ENCODE measurements around the gene VIM. TPM values are rescaled to one million over a fixed set of nuclear protein-coding genes. Genes with fewer than 3 reads are reported as not detected.

Gene VIM
- total RNA-seq, 1 donor from 2014 or later = 342 TPM

DNA sequence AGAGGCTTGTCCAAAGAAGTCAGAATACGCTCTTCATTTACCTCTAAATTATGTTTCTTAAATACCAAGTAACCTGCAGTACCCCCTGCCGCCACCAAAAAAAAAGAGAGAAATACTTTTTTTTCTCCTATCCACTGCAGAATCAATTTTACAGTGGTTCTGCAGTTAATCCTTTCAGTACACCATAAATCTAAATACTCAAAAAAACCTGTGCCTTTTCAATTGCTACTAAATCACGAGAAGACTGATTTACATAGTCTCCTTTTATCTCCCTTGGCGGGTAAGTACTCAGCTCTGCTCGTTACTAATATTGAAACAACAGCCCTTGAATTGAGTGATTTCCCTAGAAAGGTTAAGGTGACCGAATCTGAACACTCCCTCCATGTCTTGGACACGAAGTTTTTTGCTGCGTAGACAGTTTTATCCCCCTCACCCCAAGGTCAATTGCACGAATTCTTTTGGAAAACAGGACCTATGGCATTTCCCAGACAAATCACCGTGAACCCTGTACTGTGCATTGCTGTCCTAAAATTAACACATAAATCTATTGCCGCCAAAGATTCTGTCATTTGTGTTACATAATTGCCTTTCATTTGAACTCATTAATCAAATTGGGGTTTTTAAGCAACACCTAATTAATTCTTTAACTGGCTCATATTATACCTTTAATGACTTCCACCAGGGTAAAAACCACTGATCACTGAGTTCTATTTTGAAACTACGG is 512 bp upstream of the VIM start:
- Mint-ChIP-seq H3K9me3 (no peaks in the 10 kb centered on the region), H3K27ac (peak overlapping the region; percentile 98), H3K27me3 (ENCODE audit: low read depth) (peaks cover 3% of the 10 kb centered on the region), H3K4me1 (ENCODE audit: low read depth) (peaks cover 51% of the 10 kb centered on the region), H3K4me3 (ENCODE audit: low read depth) (peak overlapping the region; percentile 89), H3K36me3 (ENCODE audit: low read depth) (peaks cover 42% of the 10 kb centered on the region)
- intact Hi-C loops (cut with micrococcal nuclease) = loop anchor here (1.0 to 5.0 kb wide), 7 partner anchors 11 to 1425 kb away; partner anchors contain the start of genes PTER and TRDMT1
- DNase-seq (ENCODE audit: low spot score) = peak; percentile 26

- peaks cover 52% of the 10 kb centered on the region for H3K36me3 Mint-ChIP-seq (ENCODE audit: low read depth)
- H3K4me1 Mint-ChIP-seq (ENCODE audit: low read depth) = peaks cover 53% of the 10 kb centered on the region
- H3K4me3 Mint-ChIP-seq (ENCODE audit: low read depth) = peak overlapping the region; percentile 89
- intact Hi-C loops (cut with micrococcal nuclease) = loop anchor here (2.0 to 5.0 kb wide), 4 partner anchors 84 to 1426 kb away; partner anchors contain the start of gene PTER
- peak overlapping the region; percentile 98 for H3K27ac Mint-ChIP-seq
- H3K9me3 Mint-ChIP-seq = no peaks in the 10 kb centered on the region
- peaks cover 3% of the 10 kb centered on the region for H3K27me3 Mint-ChIP-seq (ENCODE audit: low read depth)
- DNase-seq (ENCODE audit: low spot score) = peak; percentile 79
These were observed 1.1 kb downstream of the VIM start for GRCh38 chr10:17229016-17229716.

DNA sequence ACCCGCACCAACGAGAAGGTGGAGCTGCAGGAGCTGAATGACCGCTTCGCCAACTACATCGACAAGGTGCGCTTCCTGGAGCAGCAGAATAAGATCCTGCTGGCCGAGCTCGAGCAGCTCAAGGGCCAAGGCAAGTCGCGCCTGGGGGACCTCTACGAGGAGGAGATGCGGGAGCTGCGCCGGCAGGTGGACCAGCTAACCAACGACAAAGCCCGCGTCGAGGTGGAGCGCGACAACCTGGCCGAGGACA is 1.6 kb downstream of the VIM start:
- no peak for DNase-seq (ENCODE audit: low spot score)
- H3K27ac Mint-ChIP-seq = peak overlapping the region; percentile 98
- intact Hi-C loops (cut with micrococcal nuclease) = loop anchor here (2.0 to 5.0 kb wide), 4 partner anchors 85 to 1427 kb away; partner anchors contain the start of gene PTER
- H3K9me3 Mint-ChIP-seq = no peaks in the 10 kb centered on the region
- peaks cover 3% of the 10 kb centered on the region for H3K27me3 Mint-ChIP-seq (ENCODE audit: low read depth)
- H3K4me1 Mint-ChIP-seq (ENCODE audit: low read depth) = peaks cover 58% of the 10 kb centered on the region
- peaks cover 56% of the 10 kb centered on the region for H3K36me3 Mint-ChIP-seq (ENCODE audit: low read depth)
- peak overlapping the region; percentile 89 for H3K4me3 Mint-ChIP-seq (ENCODE audit: low read depth)

- peaks cover 60% of the 10 kb centered on the region for H3K4me1 Mint-ChIP-seq (ENCODE audit: low read depth)
- H3K27me3 Mint-ChIP-seq (ENCODE audit: low read depth) = peaks cover 2% of the 10 kb centered on the region
- H3K9me3 Mint-ChIP-seq = no peaks in the 10 kb centered on the region
- peak overlapping the region; percentile 89 for H3K4me3 Mint-ChIP-seq (ENCODE audit: low read depth)
- H3K36me3 Mint-ChIP-seq (ENCODE audit: low read depth) = peaks cover 56% of the 10 kb centered on the region
- intact Hi-C loops (cut with micrococcal nuclease) = loop anchor here (1.0 to 5.0 kb wide), 7 partner anchors 27 to 1427 kb away; partner anchors contain the start of gene PTER
- DNase-seq (ENCODE audit: low spot score) = peak; percentile 90
- peak overlapping the region; percentile 98 for H3K27ac Mint-ChIP-seq
These were observed 2.1 kb downstream of the VIM start for GRCh38 chr10:17229967-17230682.

DNA sequence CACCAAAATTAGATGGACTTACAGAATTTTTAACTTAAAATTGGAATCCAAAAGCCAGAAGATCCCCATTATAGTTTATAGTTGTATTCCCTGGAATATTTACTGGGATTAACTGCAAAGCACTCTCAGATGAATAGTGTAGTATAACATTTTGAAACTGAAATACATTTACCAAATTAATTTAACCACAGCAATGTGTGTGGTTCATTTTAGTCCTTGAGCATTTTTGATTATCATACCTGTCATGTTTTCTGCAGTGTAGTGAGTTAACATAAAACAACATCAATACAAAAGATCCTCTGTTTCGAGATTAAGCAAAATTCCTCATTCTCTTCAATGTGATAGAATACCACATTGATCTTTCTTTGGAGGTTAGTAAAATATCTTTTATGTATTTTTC is 3.7 kb downstream of the VIM start:
- intact Hi-C loops (cut with micrococcal nuclease) = loop anchor here (1.0 to 5.0 kb wide), 2 partner anchors 414 to 416 kb away; partner anchors contain the start of gene RSU1
- Mint-ChIP-seq H3K27me3 (ENCODE audit: low read depth) (no peaks in the 10 kb centered on the region), H3K4me1 (ENCODE audit: low read depth) (peaks cover 55% of the 10 kb centered on the region), H3K4me3 (ENCODE audit: low read depth) (peak overlapping the region; percentile 89), H3K36me3 (ENCODE audit: low read depth) (peaks cover 64% of the 10 kb centered on the region), H3K27ac (peak overlapping the region; percentile 98), H3K9me3 (no peaks in the 10 kb centered on the region)
- DNase-seq (ENCODE audit: low spot score) = no peak

GRCh38 chr10:17232276-17232960 is 4.4 kb downstream of the VIM start:
- no peak for DNase-seq (ENCODE audit: low spot score)
- H3K36me3 Mint-ChIP-seq (ENCODE audit: low read depth) = peaks cover 68% of the 10 kb centered on the region
- H3K9me3 Mint-ChIP-seq = no peaks in the 10 kb centered on the region
- intact Hi-C loops (cut with micrococcal nuclease) = loop anchor here (1.0 to 5.0 kb wide), 2 partner anchors 415 kb away; partner anchors contain the start of gene RSU1
- H3K27me3 Mint-ChIP-seq (ENCODE audit: low read depth) = no peaks in the 10 kb centered on the region
- peak overlapping the region; percentile 42 for H3K27ac Mint-ChIP-seq
- peaks cover 48% of the 10 kb centered on the region for H3K4me1 Mint-ChIP-seq (ENCODE audit: low read depth)
- H3K4me3 Mint-ChIP-seq (ENCODE audit: low read depth) = peak overlapping the region; percentile 89

DNA sequence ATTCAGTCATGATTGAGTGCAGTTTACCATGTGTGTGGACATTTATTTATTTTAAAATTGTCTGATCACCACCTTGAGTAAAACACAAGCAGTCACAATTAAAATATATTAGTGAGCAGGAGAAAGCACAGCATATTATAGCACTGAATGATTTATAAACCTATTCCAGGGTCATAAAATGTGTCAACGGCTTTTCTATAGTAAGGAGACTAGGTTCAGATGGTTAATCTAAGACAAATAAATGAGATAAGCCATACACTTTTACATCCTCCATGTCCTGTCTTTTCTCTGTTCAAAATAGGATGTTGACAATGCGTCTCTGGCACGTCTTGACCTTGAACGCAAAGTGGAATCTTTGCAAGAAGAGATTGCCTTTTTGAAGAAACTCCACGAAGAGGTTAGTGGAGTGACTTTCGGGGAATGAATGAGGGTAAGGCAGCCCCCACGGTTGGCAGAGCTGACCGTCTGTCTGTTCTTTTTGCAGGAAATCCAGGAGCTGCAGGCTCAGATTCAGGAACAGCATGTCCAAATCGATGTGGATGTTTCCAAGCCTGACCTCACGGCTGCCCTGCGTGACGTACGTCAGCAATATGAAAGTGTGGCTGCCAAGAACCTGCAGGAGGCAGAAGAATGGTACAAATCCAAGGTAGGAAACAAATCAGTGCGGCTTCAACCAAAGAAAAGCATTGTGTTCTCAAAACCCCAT is 5.4 kb downstream of the VIM start:
- intact Hi-C loops (cut with micrococcal nuclease) = loop anchor here (5.0 kb wide), 1 partner anchor 414 kb away; no protein-coding TSS in a partner anchor
- peaks cover 41% of the 10 kb centered on the region for H3K4me1 Mint-ChIP-seq (ENCODE audit: low read depth)
- no peaks in the 10 kb centered on the region for H3K9me3 Mint-ChIP-seq
- no peak overlapping the region for H3K4me3 Mint-ChIP-seq (ENCODE audit: low read depth)
- no peak for DNase-seq (ENCODE audit: low spot score)
- H3K27me3 Mint-ChIP-seq (ENCODE audit: low read depth) = no peaks in the 10 kb centered on the region
- peaks cover 77% of the 10 kb centered on the region for H3K36me3 Mint-ChIP-seq (ENCODE audit: low read depth)
- no peak overlapping the region for H3K27ac Mint-ChIP-seq

GRCh38 chr10:17234431-17234945 is 6.4 kb downstream of the VIM start:
- peak overlapping the region; percentile 66 for H3K27ac Mint-ChIP-seq

GRCh38 chr10:17235136-17235535 is 7.1 kb downstream of the VIM start:
- no peak overlapping the region for H3K4me3 Mint-ChIP-seq (ENCODE audit: low read depth)
- no peak overlapping the region for H3K27ac Mint-ChIP-seq
- intact Hi-C loops (cut with micrococcal nuclease) = no loop called here
- H3K9me3 Mint-ChIP-seq = no peaks in the 10 kb centered on the region
- H3K36me3 Mint-ChIP-seq (ENCODE audit: low read depth) = peaks cover 75% of the 10 kb centered on the region
- H3K27me3 Mint-ChIP-seq (ENCODE audit: low read depth) = no peaks in the 10 kb centered on the region
- DNase-seq (ENCODE audit: low spot score) = no peak
- H3K4me1 Mint-ChIP-seq (ENCODE audit: low read depth) = peaks cover 41% of the 10 kb centered on the region

More at GRCh38 chr10:17234431-17234945, 6.4 kb downstream of the VIM start:
- H3K4me3 Mint-ChIP-seq (ENCODE audit: low read depth) = no peak overlapping the region
- intact Hi-C loops (cut with micrococcal nuclease) = loop anchor here (5.0 kb wide), 1 partner anchor 413 kb away; no protein-coding TSS in a partner anchor
- no peaks in the 10 kb centered on the region for H3K9me3 Mint-ChIP-seq
- peaks cover 77% of the 10 kb centered on the region for H3K36me3 Mint-ChIP-seq (ENCODE audit: low read depth)
- DNase-seq (ENCODE audit: low spot score) = no peak
- H3K4me1 Mint-ChIP-seq (ENCODE audit: low read depth) = peaks cover 41% of the 10 kb centered on the region
- H3K27me3 Mint-ChIP-seq (ENCODE audit: low read depth) = no peaks in the 10 kb centered on the region

GRCh38 chr10:17236468-17237148 is 8.6 kb downstream of the VIM start:
- Mint-ChIP-seq H3K4me3 (ENCODE audit: low read depth) (no peak overlapping the region), H3K27ac (no peak overlapping the region), H3K4me1 (ENCODE audit: low read depth) (peaks cover 31% of the 10 kb centered on the region), H3K9me3 (no peaks in the 10 kb centered on the region), H3K27me3 (ENCODE audit: low read depth) (no peaks in the 10 kb centered on the region), H3K36me3 (ENCODE audit: low read depth) (peaks cover 61% of the 10 kb centered on the region)
- intact Hi-C loops (cut with micrococcal nuclease) = no loop called here
- DNase-seq (ENCODE audit: low spot score) = no peak

DNA sequence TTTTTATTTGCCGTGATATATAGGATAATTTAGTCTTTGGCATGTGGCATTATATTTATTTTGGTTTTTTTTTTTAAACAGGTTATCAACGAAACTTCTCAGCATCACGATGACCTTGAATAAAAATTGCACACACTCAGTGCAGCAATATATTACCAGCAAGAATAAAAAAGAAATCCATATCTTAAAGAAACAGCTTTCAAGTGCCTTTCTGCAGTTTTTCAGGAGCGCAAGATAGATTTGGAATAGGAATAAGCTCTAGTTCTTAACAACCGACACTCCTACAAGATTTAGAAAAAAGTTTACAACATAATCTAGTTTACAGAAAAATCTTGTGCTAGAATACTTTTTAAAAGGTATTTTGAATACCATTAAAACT is 9.1 kb downstream of the VIM start:
- Mint-ChIP-seq H3K9me3 (no peaks in the 10 kb centered on the region), H3K36me3 (ENCODE audit: low read depth) (peaks cover 55% of the 10 kb centered on the region), H3K4me3 (ENCODE audit: low read depth) (no peak overlapping the region), H3K27ac (no peak overlapping the region), H3K4me1 (ENCODE audit: low read depth) (peaks cover 25% of the 10 kb centered on the region), H3K27me3 (ENCODE audit: low read depth) (no peaks in the 10 kb centered on the region)
- intact Hi-C loops (cut with micrococcal nuclease) = no loop called here
- no peak for DNase-seq (ENCODE audit: low spot score)

Data from activated T-helper 2 cell treated with anti-CD3 and anti-CD28 coated beads, Interferon-gamma antibody, Interleukin-2, Interleukin-4, amounts not matched to agents 10 μg/mL and 5 μg/mL and 100 μg/mL, durations not matched to agents 14 hours and 24 hours and 36 hours (primary cell).